Smooth muscle cell (in vitro differentiated cells): Measurements from ENCODE around the gene FOXL2. TPM values are rescaled to one million over a fixed set of nuclear protein-coding genes. Genes with fewer than 3 reads are reported as not detected.

Source experiments
- DNase-seq: peaks from one replicate; lab custom pipeline; 2025; ENCODE audit not compliant: unreplicated experiment; lab: John Stamatoyannopoulos, UW
- H2AFZ ChIP-seq: fragments of 200-600 bp; sonication (generic); 2 replicates; pipeline ENCODE4 v1.6.0; 2016; ENCODE audit warnings: antibody characterized with exemption, low read depth, mild to moderate bottlenecking
- H3F3A ChIP-seq: fragments of 200-600 bp; sonication (generic); 2 replicates; pipeline ENCODE4 v1.6.0; 2017; ENCODE audit warnings: antibody characterized with exemption, low read depth
- H3K27ac ChIP-seq: fragments of 200-600 bp; sonication (generic); 2 replicates; pipeline ENCODE4 v1.5.1; 2016; ENCODE audit warnings: low read depth, mild to moderate bottlenecking
- H3K27me3 ChIP-seq: fragments of 200-600 bp; sonication (generic); 2 replicates; pipeline ENCODE4 v1.6.1; 2016; ENCODE audit warnings: low read depth, mild to moderate bottlenecking
- H3K36me3 ChIP-seq: fragments of 200-600 bp; sonication (generic); 2 replicates; pipeline ENCODE4 v1.5.1; 2016; ENCODE audit warnings: low read depth
- H3K4me1 ChIP-seq: fragments of 200-600 bp; sonication (generic); 2 replicates; pipeline ENCODE4 v1.5.1; 2016; ENCODE audit warnings: low read depth
- H3K4me2 ChIP-seq: fragments of 200-600 bp; sonication (generic); 2 replicates; pipeline ENCODE4 v1.6.0; 2016; ENCODE audit warnings: mild to moderate bottlenecking
- H3K4me3 ChIP-seq: fragments of 200-600 bp; sonication (generic); 2 replicates; pipeline ENCODE4 v1.5.1; 2016; ENCODE audit warnings: mild to moderate bottlenecking
- H3K79me2 ChIP-seq: fragments of 200-600 bp; sonication (generic); 2 replicates; pipeline ENCODE4 v1.6.0; 2016; ENCODE audit warnings: low read depth, mild to moderate bottlenecking
- H3K9ac ChIP-seq: fragments of 200-600 bp; sonication (generic); 2 replicates; pipeline ENCODE4 v1.6.0; 2016; ENCODE audit warnings: low read depth
- H3K9me3 ChIP-seq: fragments of 200-600 bp; sonication (generic); replicated peaks from 2 replicates; pipeline ENCODE4 v1.5.1; 2016; ENCODE audit warnings: low read depth
- H4K20me1 ChIP-seq: fragments of 200-600 bp; sonication (generic); 2 replicates; pipeline ENCODE4 v1.6.0; 2016; ENCODE audit warnings: low read depth
- CTCF ChIP-seq: fragments of 200-600 bp; sonication (generic); IDR thresholded peaks from 2 replicates; pipeline ENCODE4 v1.5.1; 2017; ENCODE audit warnings: borderline replicate concordance, mild to moderate bottlenecking, antibody characterized with exemption; ENCODE audit not compliant: insufficient read depth, poor library complexity, severe bottlenecking
- WGBS: methylation state at CpG from one replicate; pipeline ENCODE4 v1.1.7; 2016; ENCODE audit warnings: low lambda C conversion rate; 5-methylcytosine and 5-hydroxymethylcytosine counted together
- polyA plus RNA-seq: library from polyadenylated mRNA; unstranded; fragments of >200 nt; fragmentation: Nextera tagmentation; extraction: Ambion mirVana; gene quantifications from 2 replicates; pipeline ENCODE4 v1.2.1, GENCODE V29; 2016
- total RNA-seq: library from RNA; depleted of rRNA; stranded (reverse); fragments of >200 nt; gene quantifications from 2 replicates; pipeline ENCODE4 v1.2.3, GENCODE V29; 2014

Gene FOXL2
- total and polyA plus RNA-seq, 2 experiments from 2014 or later = not detected

- Histone ChIP-seq H3K27ac (no peak overlapping the region), H4K20me1 (no peaks in the 10 kb centered on the region), H2AFZ (no peak overlapping the region), H3K36me3 (no peaks in the 10 kb centered on the region), H3K9ac (no peak overlapping the region), H3K79me2 (no peaks in the 10 kb centered on the region), H3K9me3 (no peaks in the 10 kb centered on the region), H3K4me3 (no peak overlapping the region), H3K27me3 (peaks cover 99% of the 10 kb centered on the region), H3F3A (no peaks in the 10 kb centered on the region), H3K4me1 (peaks cover 34% of the 10 kb centered on the region), H3K4me2 (no peak overlapping the region)
- TF ChIP-seq CTCF = no peak
- no peak for DNase-seq
- WGBS = 52% methylated on average over 3 of the region's 3 CpGs
Observed at GRCh38 chr3:138948371-138949001, 1.5 kb upstream of the FOXL2 start.

- no peaks in the 10 kb centered on the region for H3K79me2 ChIP-seq
- H3K4me1 ChIP-seq = peaks cover 34% of the 10 kb centered on the region
- no peaks in the 10 kb centered on the region for H3K36me3 ChIP-seq
- no peaks in the 10 kb centered on the region for H4K20me1 ChIP-seq
- peak overlapping the region; percentile 45 for H3K4me3 ChIP-seq
- peaks cover 99% of the 10 kb centered on the region for H3K27me3 ChIP-seq
- H3K9ac ChIP-seq = no peak overlapping the region
- peak overlapping the region; percentile 87 for H3K4me2 ChIP-seq
- no peak overlapping the region for H3K27ac ChIP-seq
- 16% methylated on average over 20 of the region's 21 CpGs for WGBS
- no peaks in the 10 kb centered on the region for H3F3A ChIP-seq
- DNase-seq = no peak
- H3K9me3 ChIP-seq = no peaks in the 10 kb centered on the region
- no peak for TF ChIP-seq CTCF
- H2AFZ ChIP-seq = no peak overlapping the region
Observed at GRCh38 chr3:138947495-138948121, 671 bp upstream of the FOXL2 start.

- no peaks in the 10 kb centered on the region for H3F3A ChIP-seq
- under 1% methylated on average over 84 of the region's 120 CpGs for WGBS
- DNase-seq = no peak
- no peaks in the 10 kb centered on the region for H3K36me3 ChIP-seq
- peak overlapping the region; percentile 45 for H3K4me3 ChIP-seq
- peak overlapping the region; percentile 49 for H2AFZ ChIP-seq
- H3K9me3 ChIP-seq = no peaks in the 10 kb centered on the region
- peaks cover 99% of the 10 kb centered on the region for H3K27me3 ChIP-seq
- H3K9ac ChIP-seq = no peak overlapping the region
- peak; percentile 4 for TF ChIP-seq CTCF
- peaks cover 34% of the 10 kb centered on the region for H3K4me1 ChIP-seq
- no peaks in the 10 kb centered on the region for H4K20me1 ChIP-seq
- no peaks in the 10 kb centered on the region for H3K79me2 ChIP-seq
- H3K4me2 ChIP-seq = peak overlapping the region; percentile 87
- H3K27ac ChIP-seq = no peak overlapping the region
Observed at GRCh38 chr3:138945709-138946662, 951 bp downstream of the FOXL2 start.
